H1 (cell line): ENCODE measurements around the gene LMAN2. TPM values are rescaled to one million over a fixed set of nuclear protein-coding genes. Genes with fewer than 3 reads are reported as not detected.

ENCODE experiments used
- CTCF ChIA-PET: fragments of 300-600 bp; sonication (Branson Sonifier 250); formaldehyde crosslinking; loops from one replicate; lab custom pipeline; 2021; ENCODE audit not compliant: partially characterized antibody; lab: Charles Lee
- POLR2A ChIA-PET: fragments of 300-600 bp; sonication (Branson Sonifier 250); formaldehyde crosslinking; loops from one replicate; lab custom pipeline; 2021; ENCODE audit warnings: inconsistent platforms; ENCODE audit not compliant: partially characterized antibody; lab: Charles Lee
- DNase-seq, 2 experiments: peaks; one replicate each; pipeline versions ENCODE4 v3.0.0 to v3.0.0-alpha.2; 2010 to 2022; ENCODE audit warnings: low spot score in 2 of 2, low read depth in 1 of 2, mixed read lengths in 1 of 2
- FAIRE-seq: peaks from 2 replicates; lab custom pipeline; 2011; peaks lifted over from hg19 to GRCh38; lab: Jason Lieb, UNC
- H2AFZ ChIP-seq: 2 replicates; pipeline ENCODE4 v1.8.1; 2012; ENCODE audit warnings: low read length, inconsistent platforms
- H2AK5ac ChIP-seq: 2 replicates; pipeline ENCODE4 v1.6.1; 2013; ENCODE audit warnings: low read depth, low read length
- H2BK120ac ChIP-seq: replicated peaks from 2 replicates; pipeline ENCODE3; 2013; ENCODE audit warnings: low read depth, low read length, inconsistent platforms
- H2BK12ac ChIP-seq: 2 replicates; pipeline ENCODE4 v1.6.1; 2013; ENCODE audit warnings: low read depth, low read length
- H2BK15ac ChIP-seq: 2 replicates; pipeline ENCODE4 v1.6.1; 2013; ENCODE audit warnings: low read length
- H2BK20ac ChIP-seq: 2 replicates; pipeline ENCODE4 v1.6.1; 2013; ENCODE audit warnings: low read length
- H2BK5ac ChIP-seq: 2 replicates; pipeline ENCODE4 v1.6.1; 2013; ENCODE audit warnings: low read depth, low read length
- H3K14ac ChIP-seq: 2 replicates; pipeline ENCODE4 v1.6.1; 2013; ENCODE audit warnings: inconsistent platforms; ENCODE audit not compliant: insufficient read length
- H3K18ac ChIP-seq: 2 replicates; pipeline ENCODE4 v1.6.1; 2013; ENCODE audit warnings: low read length; ENCODE audit errors: extremely low read depth
- H3K23ac ChIP-seq: 2 replicates; pipeline ENCODE4 v1.6.1; 2013; ENCODE audit warnings: inconsistent platforms; ENCODE audit not compliant: insufficient read length
- H3K23me2 ChIP-seq: 2 replicates; pipeline ENCODE4 v1.6.1; 2013; ENCODE audit warnings: low read depth, low read length
- H3K27ac ChIP-seq: 2 replicates; pipeline ENCODE4 v1.6.1; 2011; ENCODE audit warnings: low read depth, low read length, inconsistent platforms
- H3K27me3 ChIP-seq, 4 experiments: replicated peaks in 1 of 4; 1 replicate in 1 of 4; 2 replicates in 3 of 4; pipeline versions ENCODE4 v1.6.1 to v1.8.1; 2011 to 2013; ENCODE audit warnings: low read length in 3 of 4, mild to moderate bottlenecking in 3 of 4, inconsistent platforms in 2 of 4, mixed read lengths in 2 of 4, moderate library complexity in 1 of 4; ENCODE audit not compliant: control insufficient read depth in 3 of 4, insufficient read depth in 3 of 4; ENCODE audit errors: extremely low read depth in 1 of 4
- H3K36me3 ChIP-seq, 4 experiments: 2 replicates each; pipeline versions ENCODE4 v1.6.1 to v1.8.1; 2011 to 2013; ENCODE audit warnings: mild to moderate bottlenecking in 4 of 4, low read length in 3 of 4, moderate library complexity in 2 of 4, control low read depth in 1 of 4, inconsistent platforms in 1 of 4; ENCODE audit not compliant: insufficient read depth in 4 of 4, control insufficient read depth in 2 of 4
- H3K4ac ChIP-seq: replicated peaks from 2 replicates; pipeline ENCODE3; 2013; ENCODE audit warnings: low read length, low read depth, mixed read lengths, inconsistent platforms; ENCODE audit not compliant: insufficient read length
- H3K4me1 ChIP-seq, 4 experiments: replicated peaks in 1 of 4; 1 replicate in 1 of 4; 2 replicates in 3 of 4; pipeline versions ENCODE4 v1.6.1 to v1.8.1; 2011 to 2013; ENCODE audit warnings: low read length in 3 of 4, inconsistent platforms in 2 of 4, mixed read lengths in 1 of 4; ENCODE audit not compliant: insufficient read depth in 4 of 4, control insufficient read depth in 3 of 4
- H3K4me2 ChIP-seq, 2 experiments: 2 replicates each; pipeline versions ENCODE4 v1.6.1 to v1.8.1; 2011 to 2013; ENCODE audit warnings: low read depth in 2 of 2, low read length in 2 of 2, control low read depth in 1 of 2, inconsistent platforms in 1 of 2, mild to moderate bottlenecking in 1 of 2; ENCODE audit not compliant: insufficient read depth in 1 of 2
- H3K4me3 ChIP-seq, 4 experiments: fragments of 200-600, 300-600 bp in 1 of 4; sonication (generic), shearing (Covaris generic), sonication (Bioruptor Twin) in 1 of 4; 2 replicates each; pipeline versions ENCODE4 v1.5.1 to v1.8.1; 2011 to 2016; ENCODE audit warnings: low read length in 4 of 4, low read depth in 3 of 4, control low read depth in 2 of 4, inconsistent platforms in 2 of 4, mild to moderate bottlenecking in 2 of 4, mixed read lengths in 1 of 4, moderate library complexity in 1 of 4; ENCODE audit not compliant: insufficient read depth in 2 of 4; ENCODE audit errors: extremely low read depth in 1 of 4
- H3K56ac ChIP-seq: replicated peaks from 2 replicates; pipeline ENCODE3; 2013; ENCODE audit warnings: low read depth, mild to moderate bottlenecking, mixed read lengths, low read length, inconsistent platforms; ENCODE audit not compliant: insufficient read length
- H3K79me1 ChIP-seq: 2 replicates; pipeline ENCODE4 v1.6.1; 2013; ENCODE audit warnings: low read depth, low read length, control low read depth
- H3K79me2 ChIP-seq, 2 experiments: 2 replicates each; pipeline versions ENCODE4 v1.6.1 to v1.8.1; 2012 to 2013; ENCODE audit warnings: low read length in 2 of 2, mild to moderate bottlenecking in 2 of 2, inconsistent platforms in 1 of 2; ENCODE audit not compliant: insufficient read depth in 2 of 2, control insufficient read depth in 1 of 2
- H3K9ac ChIP-seq, 4 experiments: replicated peaks in 1 of 4; 1 replicate in 1 of 4; 2 replicates in 3 of 4; pipeline versions ENCODE4 v1.6.1 to v1.8.1; 2011 to 2013; ENCODE audit warnings: low read depth in 3 of 4, low read length in 3 of 4, control low read depth in 2 of 4, mild to moderate bottlenecking in 2 of 4, moderate library complexity in 2 of 4, inconsistent platforms in 1 of 4; ENCODE audit errors: extremely low read depth in 1 of 4
- H3K9me3 ChIP-seq, 2 experiments: 2 replicates each; pipeline versions ENCODE4 v1.6.1 to v1.8.1; 2012 to 2013; ENCODE audit warnings: mild to moderate bottlenecking in 2 of 2, moderate library complexity in 2 of 2, control low read depth in 1 of 2, inconsistent platforms in 1 of 2, low read depth in 1 of 2, low read length in 1 of 2, mixed read lengths in 1 of 2; ENCODE audit not compliant: insufficient read depth in 2 of 2
- H4K20me1 ChIP-seq, 2 experiments: replicated peaks in 1 of 2; 2 replicates each; pipeline versions ENCODE3 to v1.8.1; 2011 to 2013; ENCODE audit warnings: inconsistent platforms in 2 of 2, low read length in 2 of 2, mild to moderate bottlenecking in 1 of 2; ENCODE audit not compliant: insufficient read depth in 2 of 2, control insufficient read depth in 1 of 2
- H4K5ac ChIP-seq: 2 replicates; pipeline ENCODE4 v1.6.1; 2013; ENCODE audit warnings: low read length, low read depth, mixed read lengths, inconsistent platforms; ENCODE audit not compliant: insufficient read length
- H4K8ac ChIP-seq: 2 replicates; pipeline ENCODE4 v1.8.0; 2013; ENCODE audit warnings: mild to moderate bottlenecking, moderate library complexity, low read length, inconsistent platforms; ENCODE audit not compliant: insufficient read depth; ENCODE audit errors: extremely low read depth
- H4K91ac ChIP-seq: replicated peaks from 2 replicates; pipeline ENCODE3; 2013; ENCODE audit warnings: low read length, mixed read lengths, inconsistent platforms; ENCODE audit not compliant: insufficient read length
- POLR2AphosphoS5 ChIP-seq: IDR thresholded peaks from 2 replicates; pipeline ENCODE4 v1.6.1; 2011; ENCODE audit warnings: low read depth, low read length
- WGBS, 2 experiments: shearing (Covaris generic) in 1 of 2; methylation state at CpG; one replicate each; pipeline versions ENCODE4 v1.1.6 to v1.1.7; 2013 to 2015; ENCODE audit warnings: low lambda C conversion rate in 2 of 2, mixed read lengths in 2 of 2, inconsistent platforms in 1 of 2, low coverage in 1 of 2, missing lambda C conversion rate in 1 of 2; ENCODE audit not compliant: insufficient replicate concordance in 2 of 2, insufficient coverage in 1 of 2, insufficient read length in 1 of 2; ENCODE audit errors: extremely low coverage in 1 of 2, missing lambda C conversion rate in 1 of 2; 5-methylcytosine and 5-hydroxymethylcytosine counted together
- polyA plus RNA-seq, 7 experiments: library from polyadenylated mRNA; depleted of rRNA in 3 of 7; stranded (reverse) in 5 of 7; unstranded in 2 of 7; fragments of >200 nt in 5 of 7; fragments of 200-250 nt in 2 of 7; gene quantifications; 1 replicate in 5 of 7; 2 replicates in 1 of 7; 4 replicates in 1 of 7; pipeline versions ENCODE4 v1.2.1 to v1.2.3, GENCODE V29; 2011 to 2013; ENCODE audit warnings: missing spikeins in 2 of 7, mixed read lengths in 2 of 7
- total RNA-seq: library from RNA; stranded (reverse); fragmentation: NEBNext Ultra II Directional; extraction: Animal tissue kit (Norgen Biotek cat#: 25700); gene quantifications from 2 replicates; pipeline ENCODE4 v1.2.1, GENCODE V29; 2021

LMAN2 gene
- total and polyA plus RNA-seq, 2 of the 8 experiments (the other 6 are each of a cell fraction or from before 2014, with no cell fraction given): 116 to 225 TPM

- Histone ChIP-seq H4K91ac (no peak overlapping the region), H2BK15ac (no peak overlapping the region), H3K56ac (no peak overlapping the region), H2AFZ (no peak overlapping the region), H3K4me2 (no peak overlapping the region), H4K8ac (no peak overlapping the region), H3K36me3 (peaks cover 9 to 25% (median 18%) of the 10 kb centered on the region in 4 experiments), H3K79me2 (no peaks in the 10 kb centered on the region), H3K23ac (no peak overlapping the region), H3K4me3 (no peak overlapping the region), H2BK120ac (no peak overlapping the region), H2BK5ac (no peak overlapping the region), H3K79me1 (no peaks in the 10 kb centered on the region), H2BK12ac (no peak overlapping the region), H3K9ac (no peak overlapping the region), H2BK20ac (no peak overlapping the region), H4K5ac (no peak overlapping the region), H3K18ac (no peak overlapping the region), H3K9me3 (no peaks in the 10 kb centered on the region), H3K4ac (no peak overlapping the region), H4K20me1 (peaks cover 0 to 6% of the 10 kb centered on the region in 2 experiments), H2AK5ac (no peak overlapping the region), H3K23me2 (no peaks in the 10 kb centered on the region), H3K27ac (no peak overlapping the region), H3K14ac (no peak overlapping the region), H3K27me3 (no peaks in the 10 kb centered on the region), H3K4me1 (peaks cover 0 to 7% (median 2%) of the 10 kb centered on the region in 4 experiments; a peak in 5 of 7 replicates)
- WGBS, 2 experiments: 96% methylated on average over 6 of the region's 6 CpGs; no CpG with 5 or more reads in 1 of the 2 experiments
- no peak for DNase-seq
- POLR2A ChIA-PET: interaction anchor here (1.2 to 2.5 kb wide), 2 partner anchors 17 to 22 kb away, joined by 3 to 7 read pairs; partner anchors contain the start of gene LMAN2
- TF ChIP-seq POLR2AphosphoS5: no peak
- FAIRE-seq: no peak
- CTCF ChIA-PET: interaction anchor here (0.8 to 10.3 kb wide), 3 partner anchors 13 to 60 kb away, joined by 3 to 100 read pairs (median 7); no protein-coding TSS in a partner anchor
These were observed 21.6 kb downstream of the LMAN2 start for GRCh38 chr5:177329883-177330282.
